GM21717 (cell line): ENCODE measurements around the gene PRSS56.

Experiments used
- ATAC-seq: cut with Tn5 transposase; IDR thresholded peaks from one replicate; pipeline ENCODE4 v1.9.1; 2021; ENCODE audit warnings: mild to moderate bottlenecking, moderate library complexity; ENCODE audit not compliant: unreplicated experiment

The PRSS56 gene

DNA sequence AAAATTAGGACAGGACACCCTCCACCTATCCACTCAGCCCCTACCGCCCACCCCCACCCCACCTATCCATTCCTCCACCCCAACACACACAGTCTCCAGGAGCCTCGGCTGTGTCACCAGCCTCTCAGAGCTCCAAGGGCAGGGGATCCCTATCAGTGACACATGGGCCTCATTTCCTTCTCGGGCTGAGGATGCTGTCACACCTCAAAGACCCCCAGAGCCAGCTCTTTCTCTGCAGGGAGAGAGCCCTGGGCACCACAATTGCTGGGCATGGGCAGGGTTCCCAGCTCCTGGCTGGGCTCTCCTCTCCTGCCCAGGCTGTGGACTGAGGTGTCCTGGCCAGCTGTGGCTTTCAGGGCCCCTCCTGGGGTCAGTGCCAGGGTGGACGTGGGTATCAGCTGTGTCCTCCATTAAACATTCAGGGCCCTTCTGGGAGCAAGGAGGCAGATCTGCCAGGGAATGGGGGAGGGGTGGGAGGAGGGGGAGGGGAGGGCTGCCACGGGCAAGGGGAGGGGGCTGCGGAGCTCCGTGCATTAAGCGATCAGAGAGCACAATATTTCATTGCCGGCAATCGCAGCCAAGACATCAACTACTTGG is 18.3 kb upstream of the PRSS56 start:
- no peak for ATAC-seq

GRCh38 chr2:232502511-232502910 is 17.7 kb upstream of the PRSS56 start:
- ATAC-seq, result no peak

- ATAC-seq, result no peak
These were observed 17.0 kb upstream of the PRSS56 start for GRCh38 chr2:232502911-232503808.

GRCh38 chr2:232503809-232504323 is 16.3 kb upstream of the PRSS56 start:
- ATAC-seq, result no peak

- ATAC-seq, result no peak
These were observed 15.8 kb upstream of the PRSS56 start for GRCh38 chr2:232504438-232504837.

DNA sequence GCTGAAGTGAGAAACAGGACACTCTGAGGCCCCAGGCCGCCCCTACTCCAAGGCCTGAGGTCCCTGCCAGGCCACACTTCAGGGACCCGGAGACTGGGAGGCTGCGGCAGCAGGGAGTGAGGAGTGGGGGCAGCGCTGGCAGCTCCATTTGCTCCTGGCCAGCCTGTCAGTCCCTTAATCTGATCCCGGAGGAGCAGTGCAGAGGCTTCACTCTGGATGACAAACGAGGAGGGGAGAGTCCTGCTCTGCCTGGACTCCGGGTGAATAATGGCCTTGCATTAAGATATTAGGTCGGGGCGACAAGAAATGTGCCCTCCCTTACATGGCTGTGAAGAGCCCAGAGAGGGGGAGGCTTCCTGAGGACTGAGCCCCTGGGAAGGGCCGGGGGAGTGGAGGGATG is 14.3 kb upstream of the PRSS56 start:
- ATAC-seq, result no peak

GRCh38 chr2:232506709-232507108 is 13.5 kb upstream of the PRSS56 start:
- ATAC-seq, result no peak

GRCh38 chr2:232508251-232508650 is 11.9 kb upstream of the PRSS56 start:
- no peak for ATAC-seq

DNA sequence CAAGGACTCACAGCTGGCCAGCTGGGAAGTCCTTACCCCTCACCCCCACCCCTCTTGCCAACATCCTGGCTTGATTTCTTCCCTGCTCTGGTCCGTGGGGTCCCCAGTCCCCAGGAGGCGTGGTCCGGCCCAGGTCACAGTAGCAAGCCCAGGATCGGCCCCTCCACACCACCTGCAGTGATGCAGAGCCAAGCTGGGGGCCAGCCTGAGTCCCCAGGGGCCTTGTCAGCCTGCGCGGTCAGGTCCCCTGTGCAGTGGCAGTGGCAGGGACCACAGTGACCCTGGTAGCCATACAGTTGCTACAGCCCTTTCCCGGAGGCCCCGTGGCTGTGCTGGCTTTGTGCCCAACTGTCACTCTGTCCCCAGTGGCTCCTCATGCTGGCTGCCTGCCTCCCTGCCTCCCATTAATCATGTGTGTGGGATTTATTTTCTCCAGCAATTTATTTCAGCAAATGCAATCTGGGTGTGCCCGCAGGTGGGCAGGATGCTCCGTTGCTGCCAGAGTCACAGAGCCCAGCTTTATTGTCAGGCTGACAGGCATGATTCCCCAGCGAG is 8.8 kb upstream of the PRSS56 start:
- ATAC-seq, result no peak

GRCh38 chr2:232512602-232513001 is 7.6 kb upstream of the PRSS56 start:
- no peak for ATAC-seq

DNA sequence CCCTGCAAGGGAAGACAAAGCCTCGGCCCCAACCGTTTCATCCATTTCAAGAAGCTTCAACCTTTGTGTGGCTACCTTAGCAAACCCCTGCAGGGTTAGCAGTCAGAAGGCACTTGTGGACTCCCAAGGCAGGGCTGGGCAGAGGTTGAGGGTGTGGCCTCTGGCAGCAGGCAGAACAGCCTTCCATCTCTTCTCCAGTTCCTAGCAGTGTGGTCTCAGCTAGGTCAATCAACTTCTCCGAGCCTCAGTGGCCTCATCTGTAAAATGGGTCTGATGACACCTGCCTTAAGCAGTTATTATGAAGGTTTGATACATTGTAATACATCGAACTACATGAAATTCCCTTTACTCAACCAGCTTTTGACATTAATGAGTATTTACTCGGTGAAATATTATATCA is 6.8 kb upstream of the PRSS56 start:
- ATAC-seq, result no peak

DNA sequence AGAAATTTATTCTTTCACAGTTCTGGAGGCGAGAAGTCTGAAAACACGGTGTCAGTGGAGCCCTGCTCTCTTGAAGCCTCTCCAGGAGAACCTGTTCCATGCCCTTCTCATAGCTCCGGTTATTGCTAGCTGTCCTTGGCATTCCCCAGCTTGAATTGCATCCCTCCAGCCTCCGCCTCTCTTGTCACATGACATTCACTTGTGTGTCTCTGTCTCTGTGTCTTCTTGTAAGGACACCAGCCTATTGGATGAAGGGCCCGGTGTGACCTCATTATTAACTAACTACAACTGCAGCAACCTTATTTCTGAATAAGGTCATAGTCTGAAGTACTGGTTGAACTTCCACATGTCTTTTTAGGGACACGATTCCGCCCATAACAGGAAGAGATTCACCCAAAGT is 4.5 kb upstream of the PRSS56 start:
- no peak for ATAC-seq

GRCh38 chr2:232516551-232516950 is 3.6 kb upstream of the PRSS56 start:
- no peak for ATAC-seq

- ATAC-seq, result no peak
These were observed 1.3 kb upstream of the PRSS56 start for GRCh38 chr2:232518844-232519243.

- ATAC-seq, result no peak
These were observed 301 bp downstream of the PRSS56 start for GRCh38 chr2:232520489-232520888.

GRCh38 chr2:232521098-232521497 is 910 bp downstream of the PRSS56 start:
- no peak for ATAC-seq

DNA sequence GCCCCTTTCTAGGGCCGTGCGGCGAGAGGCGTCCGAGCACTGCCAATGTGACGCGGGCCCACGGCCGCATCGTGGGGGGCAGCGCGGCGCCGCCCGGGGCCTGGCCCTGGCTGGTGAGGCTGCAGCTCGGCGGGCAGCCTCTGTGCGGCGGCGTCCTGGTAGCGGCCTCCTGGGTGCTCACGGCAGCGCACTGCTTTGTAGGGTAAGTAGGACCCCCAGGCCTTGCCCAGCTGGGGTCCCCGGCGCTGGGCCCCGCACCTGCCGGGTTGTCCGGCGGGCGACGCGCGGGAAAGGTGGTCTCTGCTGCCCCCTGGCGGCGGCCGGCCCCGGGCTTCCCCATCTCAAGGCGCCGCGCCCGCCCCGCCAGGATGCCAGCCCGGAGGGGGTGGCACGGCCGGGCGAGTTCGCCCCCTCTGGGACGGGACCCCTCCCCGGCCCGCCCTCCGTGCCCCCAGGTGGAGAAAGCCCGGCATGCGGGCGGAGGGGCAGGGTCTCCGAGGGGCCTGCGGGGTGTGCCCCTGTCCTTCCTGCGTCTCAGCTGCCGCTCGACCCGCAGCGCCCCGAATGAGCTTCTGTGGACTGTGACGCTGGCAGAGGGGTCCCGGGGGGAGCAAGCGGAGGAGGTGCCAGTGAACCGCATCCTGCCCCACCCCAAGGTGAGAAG is 1.9 kb downstream of the PRSS56 start:
- no peak for ATAC-seq

GRCh38 chr2:232522623-232523401 is 2.6 kb downstream of the PRSS56 start:
- no peak for ATAC-seq

DNA sequence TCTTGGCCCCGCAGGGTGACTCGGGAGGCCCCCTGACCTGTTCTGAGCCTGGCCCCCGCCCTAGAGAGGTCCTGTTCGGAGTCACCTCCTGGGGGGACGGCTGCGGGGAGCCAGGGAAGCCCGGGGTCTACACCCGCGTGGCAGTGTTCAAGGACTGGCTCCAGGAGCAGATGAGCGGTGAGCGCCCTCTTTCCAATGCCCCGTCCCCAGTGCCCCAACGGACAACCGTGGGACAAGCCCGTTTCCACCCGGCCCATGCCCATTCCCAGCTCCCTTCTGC is 3.2 kb downstream of the PRSS56 start:
- ATAC-seq, result no peak

- ATAC-seq, result no peak
These were observed 3.8 kb downstream of the PRSS56 start for GRCh38 chr2:232523682-232524597.
